Astrocyte (in vitro differentiated cells and primary cell): ENCODE data around the gene SHISAL1.

ENCODE experiments used
- CTCF ChIP-seq: IDR thresholded peaks from 2 replicates; pipeline ENCODE4 v1.5.1; 2011; ENCODE audit warnings: low read depth, mild to moderate bottlenecking, inconsistent platforms, low read length, moderate library complexity; ENCODE audit not compliant: insufficient read depth
- EZH2 ChIP-seq: IDR thresholded peaks from 2 replicates; pipeline ENCODE4 v1.6.1; 2012; ENCODE audit warnings: mild to moderate bottlenecking, low read length, inconsistent platforms; ENCODE audit not compliant: insufficient read depth

- TF ChIP-seq CTCF (no peak), EZH2 (no peak)
Observed at GRCh38 chr22:44278243-44279068, 34.3 kb downstream of the SHISAL1 start.
